Hepatic stellate cell (primary cell): ENCODE measurements around the gene WWC1.

Source experiments
- DNase-seq: peaks from one replicate; pipeline ENCODE4 v3.0.0; 2011; ENCODE audit warnings: low spot score

The WWC1 gene

GRCh38 chr5:168291342-168291963 lies at the start of gene WWC1:
WWC1 (plus strand) TSS chr5:168291645; CDS start chr5:168292153, 508 bp downstream.
- peak; percentile 44 for DNase-seq

- DNase-seq = no peak
Observed at GRCh38 chr5:168244838-168245559, 46.4 kb upstream of the WWC1 start.

GRCh38 chr5:168249923-168250322 lies 41.5 kb upstream of the WWC1 start:
- DNase-seq = no peak

- no peak for DNase-seq
Observed at GRCh38 chr5:168251259-168251658, 40.2 kb upstream of the WWC1 start.

- no peak for DNase-seq
Observed at GRCh38 chr5:168254013-168254693, 37.3 kb upstream of the WWC1 start.

GRCh38 chr5:168260353-168261226 lies 30.9 kb upstream of the WWC1 start:
- no peak for DNase-seq

GRCh38 chr5:168261227-168261571 lies 30.2 kb upstream of the WWC1 start:
- DNase-seq = no peak

- DNase-seq = no peak
Observed at GRCh38 chr5:168262042-168262743, 29.3 kb upstream of the WWC1 start.

- DNase-seq = no peak
Observed at GRCh38 chr5:168263121-168263520, 28.3 kb upstream of the WWC1 start.

GRCh38 chr5:168266016-168266415 lies 25.4 kb upstream of the WWC1 start:
- DNase-seq = no peak

- peak; percentile 81 for DNase-seq
Observed at GRCh38 chr5:168268949-168269936, 22.2 kb upstream of the WWC1 start.

- DNase-seq = no peak
Observed at GRCh38 chr5:168269937-168270330, 21.5 kb upstream of the WWC1 start.

GRCh38 chr5:168270476-168270875 lies 21.0 kb upstream of the WWC1 start:
- no peak for DNase-seq

GRCh38 chr5:168273056-168273980 lies 18.1 kb upstream of the WWC1 start:
- DNase-seq = no peak

- DNase-seq = no peak
Observed at GRCh38 chr5:168274406-168274805, 17.0 kb upstream of the WWC1 start.

- DNase-seq = no peak
Observed at GRCh38 chr5:168275940-168276339, 15.5 kb upstream of the WWC1 start.

GRCh38 chr5:168282120-168282519 lies 9.3 kb upstream of the WWC1 start:
- no peak for DNase-seq

GRCh38 chr5:168284809-168285208 lies 6.6 kb upstream of the WWC1 start:
- DNase-seq = no peak

GRCh38 chr5:168285696-168286095 lies 5.7 kb upstream of the WWC1 start:
- DNase-seq = no peak
